DND-41 (cell line): ENCODE data around the gene ZC3H12C.
"Not testable (repeated sequence)": the region's sequence is repeated elsewhere in the genome, so short reads cannot be mapped to it uniquely, and the experiment has no call there.

ENCODE experiments used
- ATAC-seq: fragments of 200-7000 bp; cut with Tn5 transposase; 3 replicates; pipeline ENCODE4 v1.9.1; 2021; ENCODE audit warnings: low read depth; ENCODE audit not compliant: insufficient read depth
- DNase-seq: peaks from one replicate; pipeline ENCODE4 v3.0.0-alpha.2; 2020
- H2AFZ ChIP-seq: 2 replicates; pipeline ENCODE4 v1.6.0; 2012; ENCODE audit warnings: low read depth, low read length
- H3K27ac ChIP-seq: 2 replicates; pipeline ENCODE4 v1.5.1; 2012; ENCODE audit warnings: low read length, inconsistent platforms
- H3K27me3 ChIP-seq: fragments of 200-600 bp; sonication (generic); 2 replicates; pipeline ENCODE4 v1.6.0; 2012; ENCODE audit warnings: low read length, mild to moderate bottlenecking, inconsistent platforms; ENCODE audit not compliant: insufficient read depth, poor library complexity
- H3K36me3 ChIP-seq: 2 replicates; pipeline ENCODE4 v1.5.1; 2012; ENCODE audit warnings: low read length, inconsistent platforms; ENCODE audit not compliant: insufficient read depth
- H3K4me1 ChIP-seq: 2 replicates; pipeline ENCODE4 v1.5.1; 2012; ENCODE audit warnings: mild to moderate bottlenecking, low read length; ENCODE audit not compliant: insufficient read depth
- H3K4me2 ChIP-seq: 2 replicates; pipeline ENCODE4 v1.6.0; 2012; ENCODE audit warnings: mild to moderate bottlenecking, moderate library complexity, low read length, inconsistent platforms; ENCODE audit not compliant: insufficient read depth
- H3K4me3 ChIP-seq, 2 experiments: fragments of 200-600 bp in 1 of 2; shearing (Covaris generic) in 1 of 2; 2 replicates each; pipeline ENCODE4 v1.5.1; 2012 to 2016; ENCODE audit warnings: inconsistent platforms in 2 of 2, low read length in 2 of 2, mild to moderate bottlenecking in 2 of 2, low read depth in 1 of 2, moderate library complexity in 1 of 2
- H3K79me2 ChIP-seq: 2 replicates; pipeline ENCODE4 v1.6.0; 2012; ENCODE audit warnings: low read length, inconsistent platforms; ENCODE audit not compliant: insufficient read depth
- H3K9ac ChIP-seq: 2 replicates; pipeline ENCODE4 v1.6.0; 2012; ENCODE audit warnings: low read depth, mild to moderate bottlenecking, inconsistent platforms, low read length, moderate library complexity
- H3K9me3 ChIP-seq: 2 replicates; pipeline ENCODE4 v1.5.1; 2012; ENCODE audit warnings: low read length, moderate library complexity, mild to moderate bottlenecking, inconsistent platforms; ENCODE audit not compliant: insufficient read depth, severe bottlenecking
- H4K20me1 ChIP-seq: 2 replicates; pipeline ENCODE4 v1.6.0; 2012; ENCODE audit warnings: low read length; ENCODE audit not compliant: insufficient read depth
- CTCF ChIP-seq: IDR thresholded peaks from 2 replicates; pipeline ENCODE4 v1.5.1; 2012; ENCODE audit warnings: borderline replicate concordance, low read length, moderate library complexity, mild to moderate bottlenecking; ENCODE audit not compliant: poor library complexity, severe bottlenecking; ENCODE audit errors: extremely low read depth
- EZH2 ChIP-seq: IDR thresholded peaks from 3 replicates; pipeline ENCODE4 v1.6.1; 2012; ENCODE audit warnings: borderline replicate concordance, low read depth, mild to moderate bottlenecking, moderate library complexity, low read length, inconsistent platforms; ENCODE audit not compliant: severe bottlenecking

ZC3H12C gene

GRCh38 chr11:110062247-110062646, 30.9 kb upstream of the ZC3H12C start:
- no peak for DNase-seq

GRCh38 chr11:110065189-110065588, 28.0 kb upstream of the ZC3H12C start:
- H3K4me1 ChIP-seq, result no peaks in the 10 kb centered on the region
- H3K27ac ChIP-seq, result no peak overlapping the region
- no peaks in the 10 kb centered on the region for H3K36me3 ChIP-seq
- no peaks in the 10 kb centered on the region for H3K27me3 ChIP-seq
- H4K20me1 ChIP-seq, result no peaks in the 10 kb centered on the region
- ATAC-seq (no peak), DNase-seq (no peak)
- no peak overlapping the region for H3K9ac ChIP-seq
- no peaks in the 10 kb centered on the region for H3K9me3 ChIP-seq
- H3K4me2 ChIP-seq, result no peak overlapping the region
- H3K4me3 ChIP-seq, result no peak overlapping the region
- no peaks in the 10 kb centered on the region for H3K79me2 ChIP-seq
- no peak overlapping the region for H2AFZ ChIP-seq
- no peak for TF ChIP-seq CTCF
- no peak for TF ChIP-seq EZH2

More at GRCh38 chr11:110062247-110062646, 30.9 kb upstream of the ZC3H12C start:
- ATAC-seq, result no peak
- Histone ChIP-seq H3K4me1 (no peaks in the 10 kb centered on the region), H3K27me3 (no peaks in the 10 kb centered on the region), H3K9ac (no peak overlapping the region), H3K27ac (no peak overlapping the region), H4K20me1 (no peaks in the 10 kb centered on the region), H3K4me2 (no peak overlapping the region), H2AFZ (no peak overlapping the region), H3K36me3 (no peaks in the 10 kb centered on the region), H3K9me3 (no peaks in the 10 kb centered on the region), H3K4me3 (no peak overlapping the region), H3K79me2 (no peaks in the 10 kb centered on the region)
- TF ChIP-seq CTCF, result no peak

- H3K4me1 ChIP-seq, H3K27ac ChIP-seq, H3K4me2 ChIP-seq, H3K9ac ChIP-seq, H2AFZ ChIP-seq, DNase-seq, H3K27me3 ChIP-seq, H3K4me3 ChIP-seq, H3K9me3 ChIP-seq, H4K20me1 ChIP-seq, ATAC-seq, H3K79me2 ChIP-seq, H3K36me3 ChIP-seq: not testable (repeated sequence)
Measured at GRCh38 chr11:110068001-110068400, 25.2 kb upstream of the ZC3H12C start.

- Histone ChIP-seq H3K4me3 (no peak overlapping the region), H3K27me3 (no peaks in the 10 kb centered on the region), H4K20me1 (no peaks in the 10 kb centered on the region), H3K27ac (no peak overlapping the region), H2AFZ (no peak overlapping the region), H3K9me3 (no peaks in the 10 kb centered on the region), H3K36me3 (no peaks in the 10 kb centered on the region), H3K4me1 (no peaks in the 10 kb centered on the region), H3K79me2 (no peaks in the 10 kb centered on the region), H3K9ac (no peak overlapping the region), H3K4me2 (no peak overlapping the region)
- DNase-seq (no peak), ATAC-seq (no peak)
- TF ChIP-seq EZH2 (no peak), CTCF (no peak)
Measured at GRCh38 chr11:110069158-110069737, 23.9 kb upstream of the ZC3H12C start.
